CD4-positive, alpha-beta T cell treated with Interleukin-6 for 4 hours (primary cell): Measurements from ENCODE around the gene C16orf54.
"Not testable (repeated sequence)": the region's sequence is repeated elsewhere in the genome, so short reads cannot be mapped to it uniquely, and the experiment has no call there.

ENCODE experiments used
- DNase-seq: peaks from one replicate; pipeline ENCODE4 v3.0.0-alpha.2; 2020; ENCODE audit warnings: mixed read lengths

Gene C16orf54

GRCh38 chr16:29707160-29707559 is 38.6 kb downstream of the C16orf54 start:
- DNase-seq = not testable (repeated sequence)

DNA sequence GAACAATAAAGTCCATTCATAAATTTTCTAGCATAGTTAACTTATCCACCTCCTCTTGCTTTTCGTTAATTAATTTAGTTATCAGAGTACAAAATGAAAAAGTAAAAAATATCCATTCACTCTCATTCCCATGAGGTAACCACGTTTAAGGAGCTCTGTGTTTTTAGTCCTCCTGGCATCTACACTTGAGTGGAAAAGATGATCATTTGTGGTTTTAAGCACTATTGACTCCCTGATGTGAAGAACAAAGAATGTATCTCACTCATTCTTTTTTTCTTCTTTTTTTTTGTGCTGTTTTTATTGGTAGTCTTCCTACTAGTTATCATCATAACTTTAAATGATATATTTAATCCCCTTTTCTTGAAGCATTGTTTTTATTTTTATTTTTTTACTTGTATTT is 40.8 kb downstream of the C16orf54 start:
- no peak for DNase-seq

GRCh38 chr16:29702269-29702668 is 43.5 kb downstream of the C16orf54 start:
- DNase-seq = peak; percentile 57

- no peak for DNase-seq
Measured at GRCh38 chr16:29701214-29701555, 44.6 kb downstream of the C16orf54 start.

DNA sequence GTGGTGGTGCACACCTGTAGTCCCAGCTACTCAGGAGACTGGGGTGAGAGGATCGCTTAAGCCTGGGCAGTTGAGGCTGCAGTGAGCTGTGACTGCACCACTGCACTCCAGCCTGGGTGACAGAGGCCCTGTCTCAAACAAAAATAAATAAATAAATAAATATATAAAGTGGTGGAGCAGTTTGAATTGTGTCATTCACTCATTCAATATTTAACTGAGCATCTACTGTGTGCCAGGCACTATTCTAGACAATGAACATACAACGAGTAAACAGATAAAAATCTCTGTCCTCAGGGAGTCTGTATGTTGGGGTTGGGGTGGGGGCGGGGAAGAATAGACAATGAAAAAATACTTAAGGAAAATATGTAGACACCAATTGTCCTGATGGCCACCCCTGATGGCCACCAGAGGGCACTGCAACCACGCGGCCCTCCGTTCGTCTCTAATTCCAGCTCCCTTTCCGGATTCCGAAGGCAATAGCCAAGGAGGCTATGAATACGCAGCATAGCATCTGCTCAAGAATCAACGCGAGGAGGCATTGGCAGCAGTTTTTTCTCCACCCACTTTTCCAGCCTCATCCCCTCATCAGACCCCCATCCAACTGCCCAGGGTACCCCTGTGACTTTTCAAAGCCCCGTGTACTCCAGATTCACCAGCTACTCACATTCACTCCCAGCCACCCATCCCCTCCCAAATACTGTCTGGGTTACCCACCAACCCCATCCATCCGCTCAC is 45.4 kb downstream of the C16orf54 start:
- peak; percentile 84 for DNase-seq

DNA sequence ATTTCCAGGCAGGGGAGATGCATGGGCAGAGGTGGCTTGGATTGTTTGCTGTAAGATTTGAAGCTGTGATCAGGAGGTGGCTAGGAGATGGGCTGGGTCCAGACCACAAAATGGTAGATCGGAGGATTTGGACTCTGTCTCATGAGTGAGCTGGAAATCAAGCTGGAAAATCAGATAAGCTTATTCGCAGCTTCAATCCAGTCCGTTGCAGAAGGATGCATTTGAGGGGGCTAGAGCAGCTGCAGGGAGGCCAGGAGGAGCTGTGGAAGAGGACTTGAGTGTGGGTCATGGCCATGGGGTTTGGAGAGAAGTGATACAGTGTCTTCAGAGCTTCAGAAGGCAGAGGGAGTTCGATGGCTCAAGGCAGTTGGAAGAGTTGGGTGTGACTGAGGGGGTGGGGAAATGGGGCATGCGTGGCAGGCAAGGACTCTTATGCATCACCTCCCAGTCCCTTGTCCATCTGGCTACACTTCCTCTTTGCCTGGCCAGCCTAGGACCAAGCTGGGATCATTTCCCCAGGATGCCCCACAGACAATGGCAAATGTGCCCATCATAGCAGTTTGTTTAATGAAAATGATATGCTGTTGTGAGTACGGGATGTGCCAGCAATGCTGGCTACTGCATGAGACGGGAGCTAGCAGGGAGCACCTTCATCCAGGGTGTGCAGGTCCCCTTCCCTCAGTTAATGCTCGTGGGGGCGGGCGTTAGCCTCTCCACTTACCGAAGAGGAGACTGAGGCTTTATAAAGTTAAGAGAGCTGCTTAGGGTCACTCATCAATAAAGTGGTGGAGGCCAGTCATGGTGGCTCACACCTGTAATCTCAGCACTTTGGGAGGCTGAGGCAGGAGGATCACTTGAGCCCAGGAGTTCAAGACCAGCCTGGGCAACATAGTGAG is 46.2 kb downstream of the C16orf54 start:
- DNase-seq = no peak

DNA sequence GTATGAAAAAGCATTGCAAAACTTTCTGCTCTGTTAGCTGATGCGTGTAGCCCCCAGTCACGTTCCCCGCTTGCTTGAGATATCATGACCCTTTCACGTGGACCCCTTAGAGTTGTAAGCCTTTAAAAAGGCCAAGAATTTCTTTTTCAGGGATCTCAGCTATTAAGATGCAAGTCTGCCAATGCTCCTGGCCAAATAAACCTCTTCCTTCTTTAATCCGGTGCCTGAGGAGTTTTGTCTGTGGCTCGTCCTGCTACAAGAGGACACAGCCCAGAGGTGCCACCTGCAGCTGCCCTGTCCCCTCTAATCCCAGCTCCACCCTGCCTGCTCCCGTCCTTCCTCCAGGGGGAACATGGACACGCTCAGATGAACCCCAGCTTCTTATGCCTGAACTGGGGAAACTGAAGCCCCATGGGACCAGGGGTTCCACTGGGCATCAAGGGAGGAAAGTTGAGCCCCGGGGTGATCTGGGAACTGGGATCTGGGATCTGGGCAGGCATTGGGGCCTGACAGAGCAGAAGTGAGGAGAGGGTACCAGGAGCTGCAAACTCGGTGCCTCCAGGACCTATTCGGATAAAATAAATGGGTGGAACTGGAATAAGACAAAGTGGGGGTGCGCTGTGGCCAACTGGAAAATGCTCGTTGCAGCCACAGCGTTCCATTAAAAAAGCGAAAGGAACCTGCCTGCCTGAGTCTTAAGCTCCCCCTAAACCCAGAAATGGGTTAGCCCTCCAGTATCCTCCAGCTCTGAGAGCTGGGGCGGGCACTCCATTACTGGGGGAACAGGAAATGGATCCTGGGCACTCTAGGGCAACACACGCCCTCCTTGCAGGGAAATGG is 47.1 kb downstream of the C16orf54 start:
- DNase-seq = no peak

- no peak for DNase-seq
Measured at GRCh38 chr16:29698042-29698441, 47.7 kb downstream of the C16orf54 start.

- no peak for DNase-seq
Measured at GRCh38 chr16:29697391-29697790, 48.4 kb downstream of the C16orf54 start.

- no peak for DNase-seq
Measured at GRCh38 chr16:29696881-29697331, 48.9 kb downstream of the C16orf54 start.

- not testable (repeated sequence) for DNase-seq
Measured at GRCh38 chr16:29695675-29696074, 50.1 kb downstream of the C16orf54 start.

GRCh38 chr16:29694384-29695195 is 51.2 kb downstream of the C16orf54 start:
- no peak for DNase-seq

- not testable (repeated sequence) for DNase-seq
Measured at GRCh38 chr16:29692606-29693005, 53.2 kb downstream of the C16orf54 start.
